Sciatic nerve (tissue), 2 donors: Measurements from ENCODE around the gene ATP2B2. TPM values are rescaled to one million over a fixed set of nuclear protein-coding genes. Genes with fewer than 3 reads are reported as not detected.

Experiments
- ATAC-seq: fragments of 200-7000 bp; cut with Tn5 transposase; one replicate; pipeline ENCODE4 v1.9.1; 2020; ENCODE audit warnings: mild to moderate bottlenecking, moderate library complexity
- DNase-seq: peaks from one replicate; pipeline ENCODE4 v3.0.0-alpha.2; 2020; ENCODE audit warnings: low spot score
- intact Hi-C: fragments of 100-400 bp; cut with DNase I; formaldehyde crosslinking; loops from one replicate; pipeline ENCODE4 v1.14.2; 2022
- total RNA-seq: library from RNA; stranded (reverse); fragmentation: NEBNext Ultra II Directional; extraction: Animal tissue kit (Norgen Biotek cat#: 25700); gene quantifications from one replicate; pipeline ENCODE4 v1.2.1, GENCODE V29; 2021
- donor health status: DM: no; HTN: no; CAD: no.
- donor health status: DM: no; HTN: no; CAD: no.

ATP2B2 gene
- total RNA-seq, 1 donor from 2014 or later = 1.4 TPM

DNA sequence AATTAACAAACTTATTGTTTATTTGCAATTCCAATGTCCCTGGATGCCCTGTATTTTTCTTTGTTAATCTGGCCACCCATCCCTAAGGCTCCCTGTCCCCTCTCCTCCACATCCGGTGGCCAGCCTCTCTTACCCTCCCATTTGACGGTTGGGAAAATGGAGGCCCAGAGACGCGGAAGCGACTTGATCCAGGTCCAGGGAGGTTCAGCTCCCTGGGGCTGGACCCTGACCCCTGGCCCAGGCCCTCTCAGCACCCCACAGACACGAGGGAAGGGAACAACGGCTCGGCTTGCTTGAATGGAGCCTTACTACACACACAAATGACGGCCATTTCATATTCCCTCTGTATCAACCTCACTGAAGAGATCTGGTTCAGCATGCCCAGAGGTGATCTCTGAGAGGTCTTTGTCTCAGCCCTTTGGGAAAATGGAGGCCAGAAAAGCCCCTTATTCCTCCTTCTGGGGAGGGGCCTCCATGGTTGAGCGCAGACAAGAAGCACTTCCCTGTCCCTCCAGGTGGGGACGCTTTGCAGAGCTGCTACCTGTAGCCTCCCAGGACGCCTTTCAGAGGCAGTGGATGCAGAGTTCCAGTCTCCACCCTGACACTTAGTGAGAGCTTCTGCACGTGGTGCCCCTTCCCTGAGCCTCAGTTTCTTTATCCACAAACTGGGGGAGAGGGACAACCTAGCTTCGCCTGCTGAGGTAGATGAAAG lies 82.1 kb downstream of the ATP2B2 start:
- DNase-seq (no peak), ATAC-seq (no peak)
- intact Hi-C loops = no loop called here

DNA sequence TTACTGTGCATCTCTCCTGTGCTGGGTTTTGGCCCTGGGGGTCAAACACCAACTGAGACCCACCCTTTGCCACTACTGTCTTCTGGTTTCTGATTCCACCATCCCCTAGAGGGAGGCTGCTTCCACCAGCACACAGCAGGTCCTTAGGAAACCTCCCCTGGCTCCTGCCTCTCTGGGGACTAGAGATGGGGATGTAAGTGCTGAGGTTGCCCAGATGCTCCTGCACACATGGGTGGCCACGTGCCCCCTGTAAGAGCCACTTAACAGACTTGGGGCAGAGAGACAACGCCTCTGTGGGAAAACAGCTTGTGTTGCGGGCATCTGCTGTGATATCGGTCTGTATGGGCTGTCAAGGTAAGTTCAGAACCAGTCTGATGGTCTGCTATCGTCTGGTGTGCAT lies 83.4 kb downstream of the ATP2B2 start:
- no peak for DNase-seq
- intact Hi-C loops = no loop called here
- ATAC-seq = no peak

DNA sequence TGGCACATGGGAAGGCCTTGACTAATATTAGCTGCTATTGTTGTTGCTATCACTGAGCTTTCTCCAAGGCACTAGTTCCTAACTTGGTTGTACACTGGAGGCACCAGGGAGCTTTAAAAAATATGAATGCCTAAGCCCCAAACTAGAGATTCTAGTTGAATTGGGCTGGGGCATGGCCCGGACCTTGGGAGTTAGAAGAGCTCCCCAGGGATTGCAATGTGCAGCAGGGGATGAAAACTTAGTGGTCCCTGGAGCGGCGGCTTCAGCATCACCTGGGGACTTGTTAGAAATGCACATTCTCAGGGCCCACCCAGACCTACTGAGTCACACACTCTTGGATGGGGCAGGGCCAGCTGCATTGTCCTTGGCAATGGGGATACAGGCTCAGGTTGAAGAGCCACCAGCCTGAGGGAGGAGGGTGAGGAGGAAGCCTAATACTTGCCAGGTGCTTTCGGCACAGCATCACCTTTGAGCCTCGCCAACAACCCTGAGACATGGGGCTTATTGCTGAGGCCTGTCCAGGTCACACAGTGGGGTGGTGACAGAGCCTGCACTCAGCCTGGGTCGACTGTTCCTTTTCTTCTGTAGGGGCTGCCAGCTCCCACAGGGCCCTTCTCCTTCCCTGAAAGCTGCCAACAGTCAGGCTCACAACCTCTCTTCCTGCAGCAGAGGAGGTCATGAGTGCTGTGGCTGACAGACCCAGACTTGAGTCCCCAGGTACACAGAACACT lies 84.5 kb downstream of the ATP2B2 start:
- ATAC-seq = no peak
- DNase-seq = no peak
- intact Hi-C loops = no loop called here

DNA sequence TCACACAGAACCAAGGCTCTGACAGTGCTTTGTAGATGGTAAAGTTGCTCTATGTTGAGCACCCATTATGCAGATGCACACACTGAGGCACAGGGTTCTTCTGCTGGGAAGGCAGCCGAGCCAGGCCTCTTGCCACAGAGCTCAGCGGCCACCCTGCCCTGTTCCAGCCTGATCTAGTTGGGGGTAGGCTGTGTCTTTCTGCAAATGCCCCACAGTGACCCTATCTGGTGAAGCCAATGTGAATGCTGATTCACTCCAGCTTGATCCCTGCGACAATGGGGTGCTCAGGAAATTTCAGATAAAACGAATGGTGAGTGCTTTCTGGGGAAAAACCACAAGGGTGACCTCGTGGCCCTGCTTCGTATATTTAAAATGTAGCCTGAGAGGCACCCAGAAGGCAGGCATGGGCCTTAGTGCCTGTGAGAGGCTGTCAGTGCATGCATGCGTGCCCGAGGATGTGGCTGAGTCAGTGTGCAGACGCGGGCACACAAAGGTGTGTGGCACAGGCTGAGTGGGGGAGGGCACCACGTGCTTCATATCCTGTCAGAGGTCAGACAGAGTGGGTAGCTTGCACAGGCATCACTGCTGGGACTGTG lies 85.7 kb downstream of the ATP2B2 start:
- DNase-seq = no peak
- peak; percentile 28 for ATAC-seq
- intact Hi-C loops = no loop called here

DNA sequence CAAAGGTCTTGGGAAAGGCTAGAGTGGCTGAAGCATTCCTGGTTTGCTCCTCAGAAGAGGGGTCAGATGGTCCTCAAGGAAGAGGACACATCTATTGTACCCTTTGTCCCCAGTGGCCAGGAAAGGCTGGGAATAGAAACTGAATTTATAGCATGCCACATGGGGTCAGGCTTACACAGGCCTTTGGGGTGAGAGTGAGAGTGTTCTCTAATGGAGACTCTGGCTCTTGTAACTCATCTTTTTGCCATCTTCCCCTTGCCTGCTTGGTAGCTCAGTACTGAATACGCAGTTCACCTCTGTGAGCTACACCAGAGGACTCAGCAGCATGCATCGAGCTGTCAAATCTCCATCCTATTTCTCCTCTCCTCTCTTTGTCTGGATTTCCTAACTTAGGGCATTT lies 87.5 kb downstream of the ATP2B2 start:
- no peak for ATAC-seq
- no peak for DNase-seq
- intact Hi-C loops = no loop called here

DNA sequence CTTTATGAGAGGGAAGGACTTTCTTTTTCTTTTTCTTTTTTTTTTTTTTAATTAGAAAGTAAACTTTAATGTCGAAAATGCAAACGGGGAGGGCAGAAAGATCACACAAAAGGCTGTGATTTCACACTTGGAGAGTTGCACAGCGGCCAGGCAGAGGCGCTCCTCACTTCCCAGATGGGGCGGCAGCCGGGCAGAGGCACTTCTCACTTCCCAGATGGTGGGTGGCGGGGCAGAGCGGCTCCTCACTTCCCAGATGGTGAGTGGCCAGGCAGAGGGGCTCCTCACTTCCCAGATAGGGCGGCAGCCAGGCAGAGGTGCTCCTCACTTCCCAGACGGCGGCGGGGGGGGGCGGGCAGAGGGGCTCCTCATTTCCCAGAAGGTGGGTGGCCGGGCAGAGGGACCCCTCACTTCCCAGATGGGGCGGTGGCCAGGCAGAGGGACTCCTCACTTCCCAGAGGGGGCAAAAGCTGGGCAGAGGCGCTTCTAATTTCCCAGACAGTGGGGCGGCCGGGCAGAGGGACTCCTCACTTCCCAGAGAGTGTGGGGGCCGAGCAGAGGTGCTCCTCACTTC lies 88.6 kb downstream of the ATP2B2 start:
- ATAC-seq = no peak
- intact Hi-C loops = no loop called here
- no peak for DNase-seq

DNA sequence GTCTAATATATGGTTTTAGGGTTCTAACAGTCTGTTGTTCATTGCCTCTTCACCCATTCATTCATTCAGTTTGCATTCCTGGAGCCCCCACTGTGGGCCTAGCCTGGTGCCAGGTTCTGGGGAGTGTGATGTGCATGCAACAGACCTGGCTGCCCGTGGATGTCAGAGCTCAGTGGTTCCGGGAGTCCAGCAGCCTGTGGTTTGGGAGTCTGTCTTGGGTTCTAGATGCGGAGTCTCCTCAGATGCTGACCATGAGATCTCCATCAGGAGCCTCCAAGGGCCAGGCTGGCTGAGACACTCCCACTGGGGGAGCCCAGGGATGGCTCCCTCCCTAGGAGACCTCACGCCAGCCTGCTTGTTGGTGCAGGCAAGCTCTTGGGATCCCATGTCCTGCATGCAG lies 92.3 kb downstream of the ATP2B2 start:
- no peak for DNase-seq
- intact Hi-C loops = no loop called here
- ATAC-seq = no peak

DNA sequence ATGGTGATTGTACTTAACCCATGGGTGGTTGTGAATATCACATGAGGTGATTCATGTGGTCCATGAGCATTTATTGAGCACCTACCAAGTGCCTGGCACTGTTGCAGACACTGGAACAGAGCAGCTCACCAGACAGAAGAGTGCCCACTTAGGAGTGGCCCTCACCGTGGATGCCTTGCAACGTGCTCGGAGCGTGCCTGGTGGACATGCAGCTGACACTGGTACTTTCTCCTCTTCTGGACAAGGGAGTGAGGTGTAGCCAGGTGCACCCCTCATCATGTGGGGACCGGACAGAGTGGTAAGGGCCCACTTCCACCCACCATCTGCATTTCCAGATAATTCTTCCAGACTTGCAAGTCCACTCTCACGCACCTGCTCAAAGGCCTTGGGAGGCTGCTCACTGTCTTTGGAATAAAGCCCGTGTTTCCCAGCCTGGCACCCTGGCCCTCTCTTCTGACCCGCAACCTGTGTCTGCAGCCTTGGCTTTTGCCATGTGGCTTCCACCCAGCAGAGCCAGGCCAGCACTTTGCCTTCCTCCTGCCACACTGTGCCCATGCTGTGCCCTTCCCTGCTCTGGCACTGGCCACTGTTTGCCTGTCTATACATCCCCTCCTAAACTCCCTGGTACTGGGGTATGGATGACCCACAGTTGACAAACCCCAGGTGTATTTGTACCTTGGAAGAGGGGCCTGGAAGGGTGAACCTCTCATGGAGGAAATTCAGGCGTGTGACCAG lies 93.6 kb downstream of the ATP2B2 start:
- intact Hi-C loops = no loop called here
- DNase-seq (no peak), ATAC-seq (no peak)

DNA sequence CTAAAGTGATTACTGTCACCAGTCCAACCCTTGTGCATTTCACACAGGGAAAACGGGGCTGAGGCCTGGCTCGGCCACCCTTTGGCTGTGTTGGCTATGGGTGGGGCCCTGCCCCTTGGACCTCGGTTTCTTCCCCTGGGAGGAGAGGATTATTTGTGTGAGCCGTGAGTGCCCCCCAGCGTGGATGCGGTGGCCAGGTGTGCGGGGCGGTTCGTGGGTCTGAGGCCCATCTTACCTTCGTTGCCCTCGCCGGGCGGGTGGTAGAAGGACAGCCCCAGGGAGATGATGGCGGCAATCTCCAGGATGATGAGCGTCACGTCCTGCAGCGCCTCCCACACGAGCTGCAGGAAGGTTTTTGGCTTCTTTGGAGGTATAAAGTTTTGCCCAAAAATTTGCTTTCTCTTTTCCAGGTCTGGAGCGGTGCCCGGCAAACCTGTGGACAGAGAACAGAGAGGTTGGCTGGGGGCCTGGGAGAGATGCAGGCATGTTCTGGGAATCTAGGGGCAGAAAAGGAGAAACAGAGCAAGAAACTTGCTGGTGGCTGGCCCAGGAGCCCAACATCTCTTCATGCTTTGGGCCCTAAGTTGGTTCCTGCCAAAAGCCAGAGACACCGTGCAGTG lies 94.9 kb downstream of the ATP2B2 start:
- intact Hi-C loops = no loop called here
- DNase-seq (no peak), ATAC-seq (no peak)

DNA sequence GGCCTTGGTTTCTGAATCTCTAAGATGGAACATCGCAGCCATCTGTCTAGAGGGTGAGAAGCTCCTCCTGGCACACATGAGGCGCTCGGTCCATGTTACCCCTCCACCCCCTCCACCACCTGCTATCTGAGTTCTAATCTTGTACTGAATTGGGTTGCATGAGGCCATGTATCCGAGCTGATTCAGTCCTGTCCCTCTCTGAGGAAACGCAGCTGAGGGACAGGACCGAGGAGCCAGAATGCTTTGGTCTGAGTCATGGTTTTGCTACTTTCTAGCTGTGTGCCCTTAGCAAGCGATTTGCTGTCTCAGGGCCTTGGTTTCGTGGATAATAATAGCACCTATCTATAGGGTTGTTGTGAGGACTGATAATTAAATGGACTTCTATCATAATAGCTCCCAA lies 96.7 kb downstream of the ATP2B2 start:
- no peak for ATAC-seq
- intact Hi-C loops = no loop called here
- no peak for DNase-seq

DNA sequence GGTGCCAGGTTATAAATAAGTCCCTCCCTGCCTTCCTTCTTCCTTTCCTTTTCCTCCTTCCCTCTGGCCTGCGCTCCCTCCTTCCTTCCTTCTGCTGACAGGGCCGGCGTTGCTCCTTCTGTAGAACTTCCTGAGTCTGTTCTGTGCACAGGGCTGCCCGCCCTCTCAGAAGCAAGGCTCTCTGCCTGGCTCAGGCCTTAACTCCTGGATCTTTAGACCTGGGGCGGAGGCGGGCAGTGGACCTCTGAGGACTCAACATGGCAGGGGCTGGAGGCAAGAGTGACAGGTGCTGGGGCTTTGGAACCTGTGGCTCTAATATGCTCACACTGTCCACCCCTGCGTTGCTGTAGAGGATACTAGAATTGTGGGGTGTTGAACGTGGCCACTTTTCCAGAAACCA lies 98.0 kb downstream of the ATP2B2 start:
- intact Hi-C loops = no loop called here
- DNase-seq (no peak), ATAC-seq (no peak)

DNA sequence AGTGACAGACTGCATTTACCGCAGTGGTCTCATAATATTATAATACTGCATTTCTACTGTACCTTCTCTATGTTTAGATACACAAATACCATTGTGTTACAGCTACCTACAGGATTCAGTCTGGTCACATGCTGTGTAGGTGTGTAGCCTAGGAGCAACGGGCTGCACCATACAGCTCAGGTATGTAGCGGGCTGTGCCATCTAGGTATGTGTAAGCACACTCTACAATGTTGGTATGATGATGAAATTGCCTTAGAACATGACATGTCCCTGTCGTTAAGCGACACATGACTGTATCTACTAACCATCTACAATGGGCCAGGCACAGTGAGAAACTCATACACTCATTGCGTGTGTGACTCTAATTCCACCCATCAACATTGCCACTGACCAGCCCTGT lies 99.0 kb downstream of the ATP2B2 start:
- ATAC-seq (no peak), DNase-seq (no peak)
- intact Hi-C loops = no loop called here

DNA sequence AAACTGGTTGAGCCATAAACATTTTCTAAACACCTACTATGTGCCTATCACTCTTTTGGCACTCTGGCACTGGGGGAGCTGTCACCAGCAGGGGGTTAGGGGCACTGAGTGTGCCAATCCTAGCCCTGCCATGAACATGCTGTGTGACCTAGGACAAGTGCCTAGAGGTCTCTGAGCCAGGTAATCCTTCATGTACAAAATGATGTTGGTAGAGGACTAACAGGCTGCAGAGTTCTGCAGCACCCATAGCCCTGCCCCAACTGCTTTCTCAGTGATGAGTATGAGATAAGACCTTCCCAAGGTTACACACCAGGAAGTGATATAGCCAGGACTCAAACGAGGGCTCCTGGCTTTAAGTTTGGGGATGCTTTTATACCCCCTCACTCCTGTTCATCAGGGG lies 99.6 kb downstream of the ATP2B2 start:
- intact Hi-C loops = no loop called here
- ATAC-seq (no peak), DNase-seq (no peak)

DNA sequence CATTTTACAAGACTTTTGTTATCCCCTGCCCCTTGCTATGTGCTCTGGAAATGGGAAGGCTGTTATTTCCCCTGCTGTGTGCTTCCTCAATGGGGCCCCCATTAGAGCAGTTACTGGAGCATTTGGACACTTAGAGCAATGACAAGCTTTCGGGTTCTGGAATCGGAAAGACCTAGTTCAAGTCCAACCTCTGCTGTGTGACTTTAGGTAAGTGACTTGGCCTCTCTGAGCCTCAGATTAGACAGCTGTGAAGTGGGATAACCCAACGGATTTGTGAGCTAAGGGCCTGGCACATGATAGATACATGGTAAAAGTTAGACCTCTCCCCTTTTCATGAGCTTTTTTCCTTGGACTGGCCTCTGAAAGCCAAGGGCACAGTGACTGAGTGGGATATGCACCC lies 100.5 kb downstream of the ATP2B2 start:
- DNase-seq = no peak
- no peak for ATAC-seq
- intact Hi-C loops = no loop called here

DNA sequence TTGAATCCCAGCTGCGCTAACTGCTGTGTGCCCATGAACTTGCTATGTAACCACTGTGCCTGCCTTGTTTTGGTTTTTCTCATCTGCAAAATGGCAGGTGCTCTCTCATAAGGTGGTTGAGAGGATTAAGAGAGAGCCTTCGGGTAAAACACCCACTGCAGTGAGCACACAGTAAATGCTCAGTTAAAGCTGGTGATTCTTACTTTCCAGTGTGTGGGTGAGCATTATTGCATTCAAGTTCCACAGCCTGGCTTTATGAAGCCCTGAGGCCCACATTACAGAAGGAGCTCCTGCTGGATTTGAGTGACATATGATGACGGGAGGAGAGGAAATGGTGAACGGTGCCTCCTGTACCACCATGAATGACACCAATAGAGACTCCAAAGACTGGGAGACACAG lies 101.0 kb downstream of the ATP2B2 start:
- DNase-seq = no peak
- no peak for ATAC-seq
- intact Hi-C loops = no loop called here

DNA sequence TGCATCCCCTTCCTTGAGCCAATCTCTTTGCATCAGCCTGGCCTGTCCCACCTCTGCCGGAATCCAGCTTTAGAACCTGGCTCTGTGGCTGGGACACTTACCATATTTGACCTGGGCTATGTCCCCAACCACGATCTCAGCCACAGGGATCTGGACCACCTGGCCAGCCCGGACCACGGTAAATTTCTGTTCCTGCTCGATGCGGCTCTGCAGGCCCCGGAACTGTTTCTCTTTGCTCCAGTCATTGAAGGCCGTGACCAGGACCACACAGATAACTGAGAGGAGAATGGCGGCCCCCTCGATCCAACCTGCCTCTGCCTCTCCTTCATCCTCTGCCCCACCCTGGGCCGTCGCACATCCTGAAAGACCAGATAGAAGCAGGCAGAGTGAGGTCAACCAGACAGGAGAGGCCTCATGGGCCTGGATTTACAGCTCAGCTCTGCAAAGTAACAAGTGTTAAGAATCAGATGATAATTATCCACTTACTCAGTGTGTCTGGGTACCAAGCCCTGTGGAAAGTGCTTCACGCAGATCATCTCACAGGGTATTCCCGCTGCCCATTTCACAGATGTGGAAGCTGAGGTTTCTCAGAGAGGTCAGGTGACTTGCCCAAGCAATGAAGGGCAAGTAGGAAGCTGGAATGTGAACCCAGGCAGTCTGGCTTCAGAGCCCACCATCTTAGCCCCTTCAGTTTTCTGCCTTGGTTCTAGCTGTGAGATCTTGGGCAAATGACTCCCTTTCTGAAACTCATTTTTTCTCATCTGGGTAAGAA lies 103.2 kb downstream of the ATP2B2 start:
- DNase-seq = no peak
- intact Hi-C loops = no loop called here

DNA sequence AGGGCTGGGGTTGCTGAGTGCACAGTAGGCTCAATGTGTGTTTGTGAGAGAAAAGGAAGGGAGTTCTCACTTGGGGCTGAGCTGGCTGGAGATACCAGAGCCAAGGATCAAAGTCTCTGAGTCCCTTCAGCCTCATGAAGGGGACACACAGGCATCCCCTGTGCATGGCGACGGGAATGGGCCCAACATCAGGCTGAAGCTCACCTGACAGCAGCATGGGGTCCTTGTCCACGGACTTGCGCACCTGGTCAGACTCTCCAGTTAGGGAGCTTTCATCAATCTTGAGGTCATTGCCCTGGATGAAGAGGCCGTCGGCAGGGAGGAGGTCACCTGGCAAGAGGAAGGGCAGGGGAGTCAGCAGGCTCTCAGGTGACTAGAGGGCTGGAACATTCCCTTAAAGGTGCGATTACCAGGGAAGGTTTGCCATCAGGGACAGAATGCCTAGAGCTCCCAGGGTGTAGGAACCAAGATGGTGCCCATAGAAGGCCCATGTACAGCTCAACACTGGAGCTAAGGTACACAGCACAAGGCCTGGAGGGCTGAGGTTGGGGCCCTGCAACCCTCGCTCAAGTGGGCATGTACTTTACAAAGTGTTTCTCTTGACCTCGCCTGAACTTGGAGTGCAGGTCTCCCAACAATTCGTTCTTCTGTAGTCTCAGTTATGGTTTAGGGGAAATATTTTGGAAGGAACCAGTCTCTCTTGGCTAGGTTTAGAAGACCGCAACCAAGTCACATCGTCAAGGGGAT lies 104.5 kb downstream of the ATP2B2 start:
- DNase-seq (no peak), ATAC-seq (no peak)
- intact Hi-C loops = no loop called here

More for the DNA sequence above, 103.2 kb downstream of the ATP2B2 start:
- ATAC-seq = no peak
